HUES48 (cell line): ENCODE data around the gene TRAF3.
A peak's percentile ranks its signal among the peaks of the same experiment; 100 is the strongest.
"Not testable (repeated sequence)": the region's sequence is repeated elsewhere in the genome, so short reads cannot be mapped to it uniquely, and the experiment has no call there.

Source experiments
- H3K27ac ChIP-seq: one replicate; pipeline ENCODE4 v1.7.0; 2013; ENCODE audit warnings: low read depth, low read length, inconsistent platforms
- H3K27me3 ChIP-seq: 2 replicates; pipeline ENCODE4 v1.6.1; 2013; ENCODE audit warnings: mild to moderate bottlenecking, low read length; ENCODE audit not compliant: control insufficient read depth, insufficient read depth
- H3K36me3 ChIP-seq: 2 replicates; pipeline ENCODE4 v1.6.1; 2013; ENCODE audit warnings: low read length; ENCODE audit not compliant: control insufficient read depth, insufficient read depth
- H3K4me1 ChIP-seq: 2 replicates; pipeline ENCODE4 v1.6.1; 2013; ENCODE audit warnings: mild to moderate bottlenecking, low read length; ENCODE audit not compliant: control insufficient read depth, insufficient read depth
- H3K4me3 ChIP-seq: 2 replicates; pipeline ENCODE4 v1.5.1; 2013; ENCODE audit warnings: mild to moderate bottlenecking, low read depth, low read length
- H3K9ac ChIP-seq: 2 replicates; pipeline ENCODE4 v1.6.1; 2013; ENCODE audit warnings: mild to moderate bottlenecking, low read depth, low read length, moderate library complexity
- H3K9me3 ChIP-seq: 2 replicates; pipeline ENCODE4 v1.6.1; 2013; ENCODE audit warnings: low read length; ENCODE audit not compliant: control insufficient read depth, insufficient read depth

Gene TRAF3

GRCh38 chr14:102920998-102921304 lies 143.7 kb downstream of the TRAF3 start:
- Histone ChIP-seq H3K27me3 (peaks cover 47% of the 10 kb centered on the region), H3K9me3 (no peaks in the 10 kb centered on the region), H3K36me3 (no peaks in the 10 kb centered on the region), H3K4me3 (no peak overlapping the region), H3K9ac (no peak overlapping the region), H3K27ac (no peak overlapping the region), H3K4me1 (peaks cover 5% of the 10 kb centered on the region)

DNA sequence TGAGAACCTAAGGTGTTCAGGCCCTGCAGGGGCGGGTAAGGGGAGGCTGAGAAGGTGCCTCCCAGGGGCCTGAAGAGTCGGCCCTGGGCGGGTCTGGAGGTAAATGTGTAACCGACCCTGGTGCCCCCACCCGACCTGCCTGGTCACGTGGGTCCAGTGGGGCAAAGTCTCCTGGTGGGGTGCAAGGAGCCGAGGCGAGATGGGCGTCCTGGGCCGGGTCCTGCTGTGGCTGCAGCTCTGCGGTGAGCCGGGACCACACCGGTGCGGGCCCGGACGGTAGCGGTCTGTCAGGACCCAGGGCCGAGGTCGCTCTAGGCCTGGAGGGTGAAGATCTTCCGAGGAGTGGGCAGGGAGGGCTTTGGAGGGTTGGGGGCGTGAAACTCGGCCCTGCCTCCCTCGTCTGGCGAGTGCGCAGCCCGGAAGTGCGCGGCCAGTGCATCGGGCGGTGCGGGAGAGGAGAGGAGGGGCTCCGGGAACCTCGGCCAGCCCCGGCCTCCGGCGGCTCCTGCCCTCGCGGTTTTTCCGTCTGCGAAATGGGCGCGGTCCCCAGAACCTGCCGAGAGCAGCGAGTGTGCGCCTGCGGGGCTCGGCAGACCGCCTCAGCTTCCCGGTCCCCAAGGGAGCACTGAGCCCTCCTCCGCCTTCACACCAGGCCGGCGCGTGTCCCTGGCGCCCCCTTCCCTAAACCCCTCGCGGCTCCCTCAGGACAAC lies 145.4 kb downstream of the TRAF3 start, which contains the start of gene AMN:
AMN (plus strand) TSS at position 174 of the 711 bp plus-strand sequence; CDS start at position 200, 26 bp downstream.
- Histone ChIP-seq H3K9ac (no peak within 1 kb of the TSS), H3K36me3 (no peaks in the 10 kb centered on the region), H3K4me3 (peak within 1 kb of the TSS; percentile 60), H3K4me1 (peaks cover 15% of the 10 kb centered on the region), H3K9me3 (no peaks in the 10 kb centered on the region), H3K27me3 (peaks cover 64% of the 10 kb centered on the region), H3K27ac (no peak within 1 kb of the TSS)

GRCh38 chr14:102923201-102923924 lies 146.1 kb downstream of the TRAF3 start:
- H3K4me3 ChIP-seq = peak overlapping the region; percentile 60
- H3K9ac ChIP-seq = no peak overlapping the region
- H3K27me3 ChIP-seq = peaks cover 70% of the 10 kb centered on the region
- peaks cover 15% of the 10 kb centered on the region for H3K4me1 ChIP-seq
- H3K9me3 ChIP-seq = no peaks in the 10 kb centered on the region
- no peak overlapping the region for H3K27ac ChIP-seq
- no peaks in the 10 kb centered on the region for H3K36me3 ChIP-seq

DNA sequence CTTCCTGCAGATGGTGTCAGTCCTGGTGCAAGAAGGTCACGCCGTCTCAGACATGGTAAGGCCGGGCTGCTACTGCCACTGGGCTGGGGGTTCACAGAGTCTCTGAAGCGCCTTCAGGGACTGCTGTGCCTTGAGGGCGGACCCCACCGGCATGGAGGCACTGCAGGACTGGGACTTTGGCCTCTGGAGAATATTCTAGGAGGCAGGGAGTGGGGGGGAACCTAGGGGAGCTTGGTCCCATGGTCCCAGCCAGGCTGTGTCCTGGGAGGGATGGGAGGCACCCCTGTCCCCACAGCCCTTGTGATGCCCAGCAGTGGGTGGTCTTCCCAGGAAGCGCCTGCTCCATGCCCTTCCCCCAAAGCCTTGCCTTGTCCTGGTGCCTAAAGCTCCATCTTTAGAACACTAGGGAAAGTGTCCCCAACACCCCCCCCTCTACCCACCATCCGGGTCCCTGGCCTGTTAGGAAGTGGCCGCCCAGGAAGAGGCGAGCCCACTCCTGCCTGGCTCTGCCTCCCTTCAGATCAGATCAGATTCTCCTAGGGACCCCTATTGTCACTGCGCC lies 146.8 kb downstream of the TRAF3 start:
- Histone ChIP-seq H3K9ac (no peak overlapping the region), H3K27me3 (peaks cover 76% of the 10 kb centered on the region), H3K4me1 (peaks cover 15% of the 10 kb centered on the region), H3K4me3 (peak overlapping the region; percentile 60; the same call in 1 of the 2 replicates), H3K36me3 (no peaks in the 10 kb centered on the region), H3K9me3 (no peaks in the 10 kb centered on the region), H3K27ac (no peak overlapping the region)

DNA sequence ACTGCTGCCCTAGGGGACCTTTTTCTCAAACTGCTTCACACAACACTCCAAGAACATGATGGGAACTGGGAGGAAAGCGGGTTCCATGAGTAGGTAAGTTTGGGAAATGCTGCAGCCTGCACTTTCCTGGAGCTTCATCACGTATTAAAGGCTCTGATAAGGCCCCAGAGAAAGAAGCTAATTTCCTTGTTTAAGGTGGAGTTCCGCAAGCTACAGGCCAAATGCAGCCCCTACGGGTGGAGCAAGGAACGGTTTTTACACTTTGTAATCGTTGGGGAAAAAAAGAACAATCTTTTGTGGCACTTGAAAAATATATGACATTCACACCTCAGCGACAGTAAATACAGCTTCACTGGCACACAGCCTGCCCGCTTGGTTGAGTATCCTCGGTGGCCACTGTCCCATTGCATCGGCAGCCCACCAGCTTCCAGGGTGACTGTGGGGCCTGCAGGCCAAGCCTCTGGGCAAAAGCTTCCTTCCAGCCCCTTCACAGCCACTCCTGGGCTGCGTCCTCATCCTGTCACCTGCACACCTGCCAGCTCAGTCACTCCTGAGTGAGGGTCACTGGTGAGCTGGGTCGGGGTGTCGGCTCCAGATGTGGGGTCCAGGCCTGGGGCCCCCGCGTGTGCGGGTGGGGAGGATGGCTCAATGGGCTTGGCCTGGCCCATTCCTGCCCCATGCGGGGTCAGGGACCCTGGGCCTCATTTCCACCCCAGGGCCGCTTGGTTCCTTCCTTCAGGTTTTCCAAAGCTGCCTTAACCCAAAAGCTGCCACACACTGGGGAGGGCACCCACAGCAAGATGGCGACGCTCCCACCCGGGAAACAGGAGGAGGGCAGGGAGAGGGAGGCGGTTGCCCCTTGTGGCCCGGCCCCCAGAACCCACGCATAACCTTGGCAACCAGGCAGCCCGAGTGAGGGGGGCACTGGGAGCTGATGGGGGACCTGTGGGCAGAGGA lies 147.7 kb downstream of the TRAF3 start:
- Histone ChIP-seq H3K4me3 (no peak overlapping the region), H3K9ac (no peak overlapping the region), H3K4me1 (peaks cover 18% of the 10 kb centered on the region), H3K27me3 (peaks cover 85% of the 10 kb centered on the region), H3K36me3 (no peaks in the 10 kb centered on the region), H3K9me3 (no peaks in the 10 kb centered on the region), H3K27ac (no peak overlapping the region)

GRCh38 chr14:102925646-102926045 lies 148.4 kb downstream of the TRAF3 start:
- Histone ChIP-seq H3K4me3 (no peak overlapping the region), H3K27me3 (peaks cover 93% of the 10 kb centered on the region), H3K9me3 (no peaks in the 10 kb centered on the region), H3K36me3 (no peaks in the 10 kb centered on the region), H3K4me1 (peaks cover 18% of the 10 kb centered on the region), H3K27ac (no peak overlapping the region), H3K9ac (no peak overlapping the region)

GRCh38 chr14:102926104-102926503 lies 148.9 kb downstream of the TRAF3 start:
- H3K9ac ChIP-seq = no peak overlapping the region
- H3K9me3 ChIP-seq = no peaks in the 10 kb centered on the region
- H3K27me3 ChIP-seq = peaks cover 93% of the 10 kb centered on the region
- H3K4me1 ChIP-seq = peaks cover 18% of the 10 kb centered on the region
- H3K36me3 ChIP-seq = no peaks in the 10 kb centered on the region
- no peak overlapping the region for H3K27ac ChIP-seq
- no peak overlapping the region for H3K4me3 ChIP-seq

DNA sequence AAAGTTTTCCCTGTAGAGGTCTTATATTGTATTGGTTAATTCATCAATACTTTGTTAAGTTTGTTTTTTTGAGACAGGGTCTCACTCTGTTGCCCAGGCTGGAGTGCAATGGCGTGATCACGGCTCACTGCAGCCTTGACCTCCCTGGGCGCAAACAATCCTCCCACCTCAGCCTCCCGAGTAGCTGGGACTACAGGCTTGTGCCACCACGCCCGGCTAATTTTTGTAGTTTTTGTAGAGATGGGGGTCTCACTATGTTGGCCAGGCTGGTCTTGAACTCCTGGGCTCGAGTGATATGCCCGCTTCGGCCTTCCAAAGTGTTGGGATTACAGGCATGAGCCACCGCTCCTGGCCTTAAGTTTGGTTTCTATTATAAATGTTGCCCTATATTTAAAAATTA lies 149.6 kb downstream of the TRAF3 start:
- H3K27ac ChIP-seq, H3K36me3 ChIP-seq, H3K9ac ChIP-seq, H3K9me3 ChIP-seq, H3K4me3 ChIP-seq: not testable (repeated sequence)
- Histone ChIP-seq H3K27me3 (peaks cover 98% of the 10 kb centered on the region), H3K4me1 (peaks cover 18% of the 10 kb centered on the region)

- peaks cover 93% of the 10 kb centered on the region for H3K27me3 ChIP-seq
- H3K9ac ChIP-seq = no peak overlapping the region
- peak overlapping the region; percentile 76 for H3K4me3 ChIP-seq
Measured at GRCh38 chr14:102927346-102927877, 150.2 kb downstream of the TRAF3 start.

GRCh38 chr14:102927878-102928411 lies 150.7 kb downstream of the TRAF3 start:
- Histone ChIP-seq H3K27me3 (peaks cover 88% of the 10 kb centered on the region), H3K27ac (no peak overlapping the region), H3K9me3 (no peaks in the 10 kb centered on the region), H3K9ac (no peak overlapping the region), H3K4me3 (peak overlapping the region; percentile 76), H3K36me3 (peaks cover 1% of the 10 kb centered on the region), H3K4me1 (peaks cover 18% of the 10 kb centered on the region)

More at GRCh38 chr14:102927346-102927877, 150.2 kb downstream of the TRAF3 start:
- no peaks in the 10 kb centered on the region for H3K36me3 ChIP-seq
- peaks cover 18% of the 10 kb centered on the region for H3K4me1 ChIP-seq
- H3K9me3 ChIP-seq = no peaks in the 10 kb centered on the region
- H3K27ac ChIP-seq = no peak overlapping the region
